ENCODE results near the gene PNCK.
"Not testable (repeated sequence)": the region's sequence is repeated elsewhere in the genome, so short reads cannot be mapped to it uniquely, and the experiment has no call there.

Gene PNCK

GRCh38 chrX:153706799-153707198 is 33.2 kb upstream of the PNCK start:
- Histone ChIP-seq H3K4me3 (ENCODE audit: low read length) (no peak overlapping the region), H2AFZ (ENCODE audit: low read length) (no peak overlapping the region), H3F3A (ENCODE audit: insufficient read depth, low read length) (no peaks in the 10 kb centered on the region), H3K27me3 (replicated peaks; ENCODE audit: insufficient read depth, low read length) (no peaks in the 10 kb centered on the region), H3K9ac (ENCODE audit: low read length) (no peak overlapping the region), H3K9me2 (replicated peaks; ENCODE audit: insufficient read depth, low read length) (no peaks in the 10 kb centered on the region), H4K20me1 (ENCODE audit: insufficient read depth, low read length) (no peaks in the 10 kb centered on the region), H3K27ac (ENCODE audit: low read length) (no peak overlapping the region), H3K9me3 (replicated peaks; ENCODE audit: insufficient read depth, low read length) (no peaks in the 10 kb centered on the region), H3K4me2 (ENCODE audit: low read depth, low read length) (no peak overlapping the region), H3K79me2 (ENCODE audit: low read length) (no peaks in the 10 kb centered on the region), H3K36me3 (replicated peaks; ENCODE audit: insufficient read depth, low read length) (no peaks in the 10 kb centered on the region), H3K4me1 (ENCODE audit: low read length) (no peaks in the 10 kb centered on the region)
- DNase-seq = no peak
- TF ChIP-seq, protein P1, sequence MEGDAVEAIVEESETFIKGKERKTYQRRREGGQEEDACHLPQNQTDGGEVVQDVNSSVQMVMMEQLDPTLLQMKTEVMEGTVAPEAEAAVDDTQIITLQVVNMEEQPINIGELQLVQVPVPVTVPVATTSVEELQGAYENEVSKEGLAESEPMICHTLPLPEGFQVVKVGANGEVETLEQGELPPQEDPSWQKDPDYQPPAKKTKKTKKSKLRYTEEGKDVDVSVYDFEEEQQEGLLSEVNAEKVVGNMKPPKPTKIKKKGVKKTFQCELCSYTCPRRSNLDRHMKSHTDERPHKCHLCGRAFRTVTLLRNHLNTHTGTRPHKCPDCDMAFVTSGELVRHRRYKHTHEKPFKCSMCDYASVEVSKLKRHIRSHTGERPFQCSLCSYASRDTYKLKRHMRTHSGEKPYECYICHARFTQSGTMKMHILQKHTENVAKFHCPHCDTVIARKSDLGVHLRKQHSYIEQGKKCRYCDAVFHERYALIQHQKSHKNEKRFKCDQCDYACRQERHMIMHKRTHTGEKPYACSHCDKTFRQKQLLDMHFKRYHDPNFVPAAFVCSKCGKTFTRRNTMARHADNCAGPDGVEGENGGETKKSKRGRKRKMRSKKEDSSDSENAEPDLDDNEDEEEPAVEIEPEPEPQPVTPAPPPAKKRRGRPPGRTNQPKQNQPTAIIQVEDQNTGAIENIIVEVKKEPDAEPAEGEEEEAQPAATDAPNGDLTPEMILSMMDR (IDR thresholded peaks at IDR 0.05; ENCODE audit: low read length) = no peak
- TF ChIP-seq EZH2 (optimal IDR thresholded peaks at IDR 0.05; ENCODE audit: low read depth, low read length) = no peak
- no peak for TF ChIP-seq EZH2phosphoT487 (IDR thresholded peaks at IDR 0.05; ENCODE audit: low read length)

DNA sequence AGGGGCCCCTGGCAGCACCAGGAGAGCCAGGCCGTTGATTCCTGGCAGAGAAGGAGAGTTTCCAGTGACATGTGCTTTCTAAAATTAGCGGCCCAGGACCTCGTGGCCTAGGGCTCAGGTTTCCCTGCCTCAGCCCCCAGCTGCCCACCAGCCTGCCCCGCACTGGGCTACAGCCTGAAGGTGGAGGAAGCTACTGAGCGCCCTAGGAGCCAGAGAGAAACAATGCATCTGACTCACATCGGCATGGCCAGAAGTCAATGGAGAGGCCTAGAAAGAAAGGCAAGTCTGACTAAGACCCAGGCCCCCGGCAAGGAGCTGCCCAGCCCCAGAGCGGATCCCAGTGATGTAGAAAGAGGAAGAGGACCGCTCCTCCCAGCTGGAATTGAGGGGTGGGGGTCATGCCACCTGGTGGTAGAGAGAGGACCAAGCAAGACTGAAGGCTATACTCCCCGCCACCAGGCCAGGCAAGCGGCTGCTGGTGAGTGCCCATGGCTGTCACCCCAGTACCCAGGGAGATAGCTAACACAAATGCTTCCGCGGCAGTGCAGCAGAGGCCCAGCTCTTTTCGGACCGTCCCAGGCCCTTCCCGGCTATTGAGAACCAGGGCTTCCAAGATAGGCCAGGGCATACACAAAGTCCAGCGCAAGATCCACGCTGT is 31.9 kb upstream of the PNCK start:
- H3K27me3 ChIP-seq (replicated peaks; ENCODE audit: insufficient read depth, low read length); H3K4me1 ChIP-seq (ENCODE audit: low read length); H3K9me3 ChIP-seq (replicated peaks; ENCODE audit: insufficient read depth, low read length); H3K9ac ChIP-seq (ENCODE audit: low read length); H4K20me1 ChIP-seq (ENCODE audit: insufficient read depth, low read length); H3K9me2 ChIP-seq (replicated peaks; ENCODE audit: insufficient read depth, low read length); DNase-seq; H3F3A ChIP-seq (ENCODE audit: insufficient read depth, low read length); H3K4me3 ChIP-seq (ENCODE audit: low read length); H2AFZ ChIP-seq (ENCODE audit: low read length); H3K36me3 ChIP-seq (replicated peaks; ENCODE audit: insufficient read depth, low read length); H3K27ac ChIP-seq (ENCODE audit: low read length); H3K79me2 ChIP-seq (ENCODE audit: low read length); H3K4me2 ChIP-seq (ENCODE audit: low read depth, low read length): not testable (repeated sequence)

DNA sequence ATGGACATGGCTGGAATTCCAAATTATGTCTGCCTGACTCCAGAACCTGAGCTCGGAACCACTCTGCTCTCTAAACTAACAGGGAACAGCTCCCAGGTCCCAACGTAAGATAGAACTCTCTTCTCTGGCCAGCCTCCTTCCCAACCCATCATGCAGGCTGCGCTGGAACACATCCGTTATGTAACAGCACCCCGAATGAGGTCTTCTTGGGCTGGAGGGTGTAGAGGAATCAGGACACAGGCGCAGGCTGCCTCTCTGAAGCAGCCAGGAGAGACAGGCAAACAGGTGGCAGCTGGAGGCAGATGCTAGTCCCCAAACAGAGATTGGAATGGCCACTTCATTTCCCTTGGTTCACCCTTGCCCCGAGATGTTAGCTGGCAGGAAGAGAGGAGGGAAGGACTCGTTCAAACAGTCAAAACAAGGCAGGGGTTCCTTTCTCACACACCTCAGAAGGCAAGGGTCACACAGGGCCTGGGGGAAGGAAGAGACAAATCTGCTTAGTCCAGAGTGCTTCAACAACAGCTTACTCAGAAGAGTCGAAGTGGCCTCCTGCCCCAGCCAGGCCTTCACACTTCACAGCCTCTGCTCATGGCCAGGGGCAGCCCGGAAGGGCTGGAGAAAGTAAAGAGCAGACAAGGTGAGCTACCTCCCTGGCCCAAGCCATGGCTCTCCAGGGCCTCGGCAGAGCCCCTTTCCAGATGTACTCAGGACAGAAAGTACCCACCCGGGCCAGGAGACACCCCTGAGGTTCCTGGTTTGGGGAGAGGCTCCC is 31.2 kb upstream of the PNCK start:
- not testable (repeated sequence) for H3K4me1 ChIP-seq (ENCODE audit: low read length); H3K9me2 ChIP-seq (replicated peaks; ENCODE audit: insufficient read depth, low read length); H3K36me3 ChIP-seq (replicated peaks; ENCODE audit: insufficient read depth, low read length); H3K27ac ChIP-seq (ENCODE audit: low read length); H3K79me2 ChIP-seq (ENCODE audit: low read length); H3F3A ChIP-seq (ENCODE audit: insufficient read depth, low read length); H3K4me2 ChIP-seq (ENCODE audit: low read depth, low read length); H4K20me1 ChIP-seq (ENCODE audit: insufficient read depth, low read length); H3K27me3 ChIP-seq (replicated peaks; ENCODE audit: insufficient read depth, low read length); H2AFZ ChIP-seq (ENCODE audit: low read length); H3K9ac ChIP-seq (ENCODE audit: low read length); DNase-seq; H3K9me3 ChIP-seq (replicated peaks; ENCODE audit: insufficient read depth, low read length); H3K4me3 ChIP-seq (ENCODE audit: low read length)

GRCh38 chrX:153704021-153704526 is 30.5 kb upstream of the PNCK start:
- no peak overlapping the region for H3K4me2 ChIP-seq (ENCODE audit: low read depth, low read length)
- no peaks in the 10 kb centered on the region for H4K20me1 ChIP-seq (ENCODE audit: insufficient read depth, low read length)
- no peak overlapping the region for H3K27ac ChIP-seq (ENCODE audit: low read length)
- H3F3A ChIP-seq (ENCODE audit: insufficient read depth, low read length) = no peaks in the 10 kb centered on the region
- H3K9me2 ChIP-seq (replicated peaks; ENCODE audit: insufficient read depth, low read length) = no peaks in the 10 kb centered on the region
- no peaks in the 10 kb centered on the region for H3K4me1 ChIP-seq (ENCODE audit: low read length)
- no peaks in the 10 kb centered on the region for H3K36me3 ChIP-seq (replicated peaks; ENCODE audit: insufficient read depth, low read length)
- no peaks in the 10 kb centered on the region for H3K79me2 ChIP-seq (ENCODE audit: low read length)
- H2AFZ ChIP-seq (ENCODE audit: low read length) = no peak overlapping the region
- no peaks in the 10 kb centered on the region for H3K9me3 ChIP-seq (replicated peaks; ENCODE audit: insufficient read depth, low read length)
- no peak for DNase-seq
- no peak overlapping the region for H3K4me3 ChIP-seq (ENCODE audit: low read length)
- H3K27me3 ChIP-seq (replicated peaks; ENCODE audit: insufficient read depth, low read length) = no peaks in the 10 kb centered on the region
- TF ChIP-seq EZH2phosphoT487 (IDR thresholded peaks at IDR 0.05; ENCODE audit: low read length) (no peak), EZH2 (optimal IDR thresholded peaks at IDR 0.05; ENCODE audit: low read depth, low read length) (no peak)
- TF ChIP-seq, protein P1 (IDR thresholded peaks at IDR 0.05; ENCODE audit: low read length) = no peak
- H3K9ac ChIP-seq (ENCODE audit: low read length) = no peak overlapping the region
